H1 (cell line): ENCODE results near the gene MBD4. TPM values are rescaled to one million over a fixed set of nuclear protein-coding genes. Genes with fewer than 3 reads are reported as not detected.

Source experiments
- CTCF ChIA-PET: fragments of 300-600 bp; sonication (Branson Sonifier 250); formaldehyde crosslinking; loops from one replicate; lab custom pipeline; 2021; ENCODE audit not compliant: partially characterized antibody; lab: Charles Lee
- POLR2A ChIA-PET: fragments of 300-600 bp; sonication (Branson Sonifier 250); formaldehyde crosslinking; loops from one replicate; lab custom pipeline; 2021; ENCODE audit warnings: inconsistent platforms; ENCODE audit not compliant: partially characterized antibody; lab: Charles Lee
- DNase-seq, 2 experiments: peaks; one replicate each; pipeline versions ENCODE4 v3.0.0 to v3.0.0-alpha.2; 2010 to 2022; ENCODE audit warnings: low spot score in 2 of 2, low read depth in 1 of 2, mixed read lengths in 1 of 2
- FAIRE-seq: peaks from 2 replicates; lab custom pipeline; 2011; peaks lifted over from hg19 to GRCh38; lab: Jason Lieb, UNC
- H2AFZ ChIP-seq: 2 replicates; pipeline ENCODE4 v1.8.1; 2012; ENCODE audit warnings: low read length, inconsistent platforms
- H2AK5ac ChIP-seq: 2 replicates; pipeline ENCODE4 v1.6.1; 2013; ENCODE audit warnings: low read depth, low read length
- H2BK120ac ChIP-seq: replicated peaks from 2 replicates; pipeline ENCODE3; 2013; ENCODE audit warnings: low read depth, low read length, inconsistent platforms
- H2BK12ac ChIP-seq: 2 replicates; pipeline ENCODE4 v1.6.1; 2013; ENCODE audit warnings: low read depth, low read length
- H2BK15ac ChIP-seq: 2 replicates; pipeline ENCODE4 v1.6.1; 2013; ENCODE audit warnings: low read length
- H2BK20ac ChIP-seq: 2 replicates; pipeline ENCODE4 v1.6.1; 2013; ENCODE audit warnings: low read length
- H2BK5ac ChIP-seq: 2 replicates; pipeline ENCODE4 v1.6.1; 2013; ENCODE audit warnings: low read depth, low read length
- H3K14ac ChIP-seq: 2 replicates; pipeline ENCODE4 v1.6.1; 2013; ENCODE audit warnings: inconsistent platforms; ENCODE audit not compliant: insufficient read length
- H3K18ac ChIP-seq: 2 replicates; pipeline ENCODE4 v1.6.1; 2013; ENCODE audit warnings: low read length; ENCODE audit errors: extremely low read depth
- H3K23ac ChIP-seq: 2 replicates; pipeline ENCODE4 v1.6.1; 2013; ENCODE audit warnings: inconsistent platforms; ENCODE audit not compliant: insufficient read length
- H3K23me2 ChIP-seq: 2 replicates; pipeline ENCODE4 v1.6.1; 2013; ENCODE audit warnings: low read depth, low read length
- H3K27ac ChIP-seq: 2 replicates; pipeline ENCODE4 v1.6.1; 2011; ENCODE audit warnings: low read depth, low read length, inconsistent platforms
- H3K27me3 ChIP-seq, 4 experiments: replicated peaks in 1 of 4; 1 replicate in 1 of 4; 2 replicates in 3 of 4; pipeline versions ENCODE4 v1.6.1 to v1.8.1; 2011 to 2013; ENCODE audit warnings: low read length in 3 of 4, mild to moderate bottlenecking in 3 of 4, inconsistent platforms in 2 of 4, mixed read lengths in 2 of 4, moderate library complexity in 1 of 4; ENCODE audit not compliant: control insufficient read depth in 3 of 4, insufficient read depth in 3 of 4; ENCODE audit errors: extremely low read depth in 1 of 4
- H3K36me3 ChIP-seq, 4 experiments: 2 replicates each; pipeline versions ENCODE4 v1.6.1 to v1.8.1; 2011 to 2013; ENCODE audit warnings: mild to moderate bottlenecking in 4 of 4, low read length in 3 of 4, moderate library complexity in 2 of 4, control low read depth in 1 of 4, inconsistent platforms in 1 of 4; ENCODE audit not compliant: insufficient read depth in 4 of 4, control insufficient read depth in 2 of 4
- H3K4ac ChIP-seq: replicated peaks from 2 replicates; pipeline ENCODE3; 2013; ENCODE audit warnings: low read length, low read depth, mixed read lengths, inconsistent platforms; ENCODE audit not compliant: insufficient read length
- H3K4me1 ChIP-seq, 4 experiments: replicated peaks in 1 of 4; 1 replicate in 1 of 4; 2 replicates in 3 of 4; pipeline versions ENCODE4 v1.6.1 to v1.8.1; 2011 to 2013; ENCODE audit warnings: low read length in 3 of 4, inconsistent platforms in 2 of 4, mixed read lengths in 1 of 4; ENCODE audit not compliant: insufficient read depth in 4 of 4, control insufficient read depth in 3 of 4
- H3K4me2 ChIP-seq, 2 experiments: 2 replicates each; pipeline versions ENCODE4 v1.6.1 to v1.8.1; 2011 to 2013; ENCODE audit warnings: low read depth in 2 of 2, low read length in 2 of 2, control low read depth in 1 of 2, inconsistent platforms in 1 of 2, mild to moderate bottlenecking in 1 of 2; ENCODE audit not compliant: insufficient read depth in 1 of 2
- H3K4me3 ChIP-seq, 4 experiments: fragments of 200-600, 300-600 bp in 1 of 4; sonication (generic), shearing (Covaris generic), sonication (Bioruptor Twin) in 1 of 4; 2 replicates each; pipeline versions ENCODE4 v1.5.1 to v1.8.1; 2011 to 2016; ENCODE audit warnings: low read length in 4 of 4, low read depth in 3 of 4, control low read depth in 2 of 4, inconsistent platforms in 2 of 4, mild to moderate bottlenecking in 2 of 4, mixed read lengths in 1 of 4, moderate library complexity in 1 of 4; ENCODE audit not compliant: insufficient read depth in 2 of 4; ENCODE audit errors: extremely low read depth in 1 of 4
- H3K56ac ChIP-seq: replicated peaks from 2 replicates; pipeline ENCODE3; 2013; ENCODE audit warnings: low read depth, mild to moderate bottlenecking, mixed read lengths, low read length, inconsistent platforms; ENCODE audit not compliant: insufficient read length
- H3K79me1 ChIP-seq: 2 replicates; pipeline ENCODE4 v1.6.1; 2013; ENCODE audit warnings: low read depth, low read length, control low read depth
- H3K79me2 ChIP-seq, 2 experiments: 2 replicates each; pipeline versions ENCODE4 v1.6.1 to v1.8.1; 2012 to 2013; ENCODE audit warnings: low read length in 2 of 2, mild to moderate bottlenecking in 2 of 2, inconsistent platforms in 1 of 2; ENCODE audit not compliant: insufficient read depth in 2 of 2, control insufficient read depth in 1 of 2
- H3K9ac ChIP-seq, 4 experiments: replicated peaks in 1 of 4; 1 replicate in 1 of 4; 2 replicates in 3 of 4; pipeline versions ENCODE4 v1.6.1 to v1.8.1; 2011 to 2013; ENCODE audit warnings: low read depth in 3 of 4, low read length in 3 of 4, control low read depth in 2 of 4, mild to moderate bottlenecking in 2 of 4, moderate library complexity in 2 of 4, inconsistent platforms in 1 of 4; ENCODE audit errors: extremely low read depth in 1 of 4
- H3K9me3 ChIP-seq, 2 experiments: 2 replicates each; pipeline versions ENCODE4 v1.6.1 to v1.8.1; 2012 to 2013; ENCODE audit warnings: mild to moderate bottlenecking in 2 of 2, moderate library complexity in 2 of 2, control low read depth in 1 of 2, inconsistent platforms in 1 of 2, low read depth in 1 of 2, low read length in 1 of 2, mixed read lengths in 1 of 2; ENCODE audit not compliant: insufficient read depth in 2 of 2
- H4K20me1 ChIP-seq, 2 experiments: replicated peaks in 1 of 2; 2 replicates each; pipeline versions ENCODE3 to v1.8.1; 2011 to 2013; ENCODE audit warnings: inconsistent platforms in 2 of 2, low read length in 2 of 2, mild to moderate bottlenecking in 1 of 2; ENCODE audit not compliant: insufficient read depth in 2 of 2, control insufficient read depth in 1 of 2
- H4K5ac ChIP-seq: 2 replicates; pipeline ENCODE4 v1.6.1; 2013; ENCODE audit warnings: low read length, low read depth, mixed read lengths, inconsistent platforms; ENCODE audit not compliant: insufficient read length
- H4K8ac ChIP-seq: 2 replicates; pipeline ENCODE4 v1.8.0; 2013; ENCODE audit warnings: mild to moderate bottlenecking, moderate library complexity, low read length, inconsistent platforms; ENCODE audit not compliant: insufficient read depth; ENCODE audit errors: extremely low read depth
- H4K91ac ChIP-seq: replicated peaks from 2 replicates; pipeline ENCODE3; 2013; ENCODE audit warnings: low read length, mixed read lengths, inconsistent platforms; ENCODE audit not compliant: insufficient read length
- BCL11A ChIP-seq, 2 experiments: IDR thresholded peaks; one replicate each; pipeline ENCODE4 v1.6.1; 2011; ENCODE audit warnings: low read depth in 2 of 2, low read length in 2 of 2, mild to moderate bottlenecking in 2 of 2
- CREB1 ChIP-seq: IDR thresholded peaks from 2 replicates; pipeline ENCODE4 v1.6.1; 2012; ENCODE audit warnings: inconsistent platforms
- CTCF ChIP-seq, 3 experiments: IDR thresholded peaks; 1 replicate in 2 of 3; 2 replicates in 1 of 3; pipeline versions ENCODE4 v1.5.1 to v1.6.1; 2011; ENCODE audit warnings: low read length in 3 of 3, mild to moderate bottlenecking in 3 of 3, inconsistent platforms in 2 of 3, low read depth in 1 of 3, moderate library complexity in 1 of 3; ENCODE audit not compliant: insufficient read depth in 1 of 3; ENCODE audit errors: control extremely low read depth in 1 of 3
- KDM5A ChIP-seq: fragments of 200-600 bp; IDR thresholded peaks from 2 replicates; pipeline ENCODE4 v1.7.1; 2012; ENCODE audit warnings: mild to moderate bottlenecking, low read length, inconsistent platforms, mixed read lengths
- POLR2AphosphoS5 ChIP-seq: IDR thresholded peaks from 2 replicates; pipeline ENCODE4 v1.6.1; 2011; ENCODE audit warnings: low read depth, low read length
- SP2 ChIP-seq: IDR thresholded peaks from 2 replicates; pipeline ENCODE4 v1.6.1; 2012; ENCODE audit warnings: mild to moderate bottlenecking, low read length, inconsistent platforms
- WGBS, 2 experiments: shearing (Covaris generic) in 1 of 2; methylation state at CpG; one replicate each; pipeline versions ENCODE4 v1.1.6 to v1.1.7; 2013 to 2015; ENCODE audit warnings: low lambda C conversion rate in 2 of 2, mixed read lengths in 2 of 2, inconsistent platforms in 1 of 2, low coverage in 1 of 2, missing lambda C conversion rate in 1 of 2; ENCODE audit not compliant: insufficient replicate concordance in 2 of 2, insufficient coverage in 1 of 2, insufficient read length in 1 of 2; ENCODE audit errors: extremely low coverage in 1 of 2, missing lambda C conversion rate in 1 of 2; 5-methylcytosine and 5-hydroxymethylcytosine counted together
- polyA plus RNA-seq, 7 experiments: library from polyadenylated mRNA; depleted of rRNA in 3 of 7; stranded (reverse) in 5 of 7; unstranded in 2 of 7; fragments of >200 nt in 5 of 7; fragments of 200-250 nt in 2 of 7; gene quantifications; 1 replicate in 5 of 7; 2 replicates in 1 of 7; 4 replicates in 1 of 7; pipeline versions ENCODE4 v1.2.1 to v1.2.3, GENCODE V29; 2011 to 2013; ENCODE audit warnings: missing spikeins in 2 of 7, mixed read lengths in 2 of 7
- total RNA-seq: library from RNA; stranded (reverse); fragmentation: NEBNext Ultra II Directional; extraction: Animal tissue kit (Norgen Biotek cat#: 25700); gene quantifications from 2 replicates; pipeline ENCODE4 v1.2.1, GENCODE V29; 2021

The MBD4 gene
- total and polyA plus RNA-seq, 2 of the 8 experiments (the other 6 are each of a cell fraction or from before 2014, with no cell fraction given), result 11.2 to 35.8 TPM

GRCh38 chr3:129418041-129418973, 21.4 kb downstream of the MBD4 start:
- H2BK5ac ChIP-seq, result no peak overlapping the region
- H3K79me2 ChIP-seq, result no peaks in the 10 kb centered on the region
- no peaks in the 10 kb centered on the region for H3K9me3 ChIP-seq
- ChIA-PET POLR2A (interaction anchor here (2.4 kb wide), 1 partner anchor 10 kb away, joined by 12 read pairs; the partner anchor contains the start of gene EFCAB12), CTCF (interaction anchor here (0.8 to 3.1 kb wide), 6 partner anchors 9 to 34 kb away, joined by 3 to 9 read pairs (median 6); partner anchors contain the start of gene EFCAB12)
- no peaks in the 10 kb centered on the region for H3K79me1 ChIP-seq
- H2BK120ac ChIP-seq, result no peak overlapping the region
- H4K5ac ChIP-seq, result no peak overlapping the region
- H2AK5ac ChIP-seq, result no peak overlapping the region
- no peak overlapping the region for H4K91ac ChIP-seq
- WGBS, 2 experiments, result 89% methylated on average over 14 of the region's 14 CpGs; no CpG with 5 or more reads in 1 of the 2 experiments
- no peak overlapping the region for H2BK12ac ChIP-seq
- H2BK15ac ChIP-seq, result no peak overlapping the region
- H3K14ac ChIP-seq, result no peak overlapping the region
- no peaks in the 10 kb centered on the region; a peak in 1 of 7 replicates for H3K4me1 ChIP-seq
- H3K36me3 ChIP-seq, result no peaks in the 10 kb centered on the region; a peak in 1 of 8 replicates
- H2BK20ac ChIP-seq, result no peak overlapping the region
- H3K27ac ChIP-seq, result no peak overlapping the region
- H3K18ac ChIP-seq, result no peak overlapping the region
- H3K4me2 ChIP-seq, result no peak overlapping the region
- no peaks in the 10 kb centered on the region for H3K23me2 ChIP-seq
- FAIRE-seq, result no peak
- H4K20me1 ChIP-seq, result peaks cover 0 to 3% of the 10 kb centered on the region in 2 experiments
- TF ChIP-seq CTCF (IDR thresholded peaks at IDR 0.05; ENCODE audit: control extremely low read depth in 1 of 3, insufficient read depth in 1 of 3, low read depth in 1 of 3, low read length in 3 of 3) (peak in 1 of 3 experiments; percentile 3; a peak in 1 of 4 replicates), BCL11A (IDR thresholded peaks at IDR 0.05; ENCODE audit: low read depth in 2 of 2, low read length in 2 of 2) (no peak), SP2 (no peak), POLR2AphosphoS5 (peak; percentile 63), KDM5A (no peak), CREB1 (no peak)
- DNase-seq, result no peak
- H3K23ac ChIP-seq, result no peak overlapping the region
- peaks cover 0 to 5% (median 0%) of the 10 kb centered on the region in 4 experiments; a peak in 2 of 7 replicates for H3K27me3 ChIP-seq
- no peak overlapping the region for H3K4me3 ChIP-seq
- no peak overlapping the region for H2AFZ ChIP-seq
- no peak overlapping the region for H3K4ac ChIP-seq
- no peak overlapping the region for H3K9ac ChIP-seq
- no peak overlapping the region for H3K56ac ChIP-seq
- H4K8ac ChIP-seq, result no peak overlapping the region
